ENCODE results near the gene EIF4B.

EIF4B gene

DNA sequence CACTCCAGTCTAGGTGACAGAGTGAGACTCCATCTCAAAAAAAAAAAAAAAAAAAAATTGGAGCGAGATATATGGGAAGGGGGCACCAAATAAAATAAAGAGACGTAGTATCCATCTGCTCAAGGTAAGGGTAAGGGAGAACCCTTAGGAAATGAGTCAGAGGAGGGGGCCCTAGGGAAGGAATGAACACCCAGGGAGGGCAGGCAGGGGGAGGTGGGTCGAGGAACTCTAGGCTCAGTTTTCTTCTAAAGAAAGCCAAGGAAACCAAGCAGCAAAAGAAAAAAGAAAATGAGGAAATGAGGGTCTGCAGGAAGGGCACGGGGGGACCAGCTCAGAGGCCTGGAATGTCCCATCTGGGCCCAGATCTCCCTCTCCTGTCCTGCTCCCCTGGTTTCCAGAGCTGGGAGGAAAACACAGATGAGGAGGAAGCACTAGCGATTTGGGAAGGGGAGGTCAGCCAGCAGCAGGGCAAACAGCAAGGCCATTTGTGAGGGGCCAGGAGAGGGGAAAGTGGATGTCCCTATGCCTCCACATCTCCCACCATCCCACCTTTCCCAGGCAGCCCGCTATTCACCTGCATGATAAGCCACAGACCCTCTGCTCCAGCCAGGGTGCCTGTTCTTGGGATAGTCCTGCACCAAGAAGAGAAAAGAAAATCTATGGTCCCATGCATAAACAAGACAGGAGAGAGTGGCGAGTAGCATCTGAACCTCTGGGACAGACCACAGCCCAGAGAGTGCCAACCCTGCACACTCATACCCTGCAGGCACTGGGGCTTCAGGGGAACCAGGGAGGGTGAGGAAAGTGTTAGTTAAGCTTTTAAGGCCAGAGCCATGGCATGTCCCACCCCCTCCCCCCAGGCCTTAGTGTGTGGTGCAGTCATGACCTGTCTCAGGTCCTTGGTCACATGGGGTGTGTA is 61.1 kb downstream of the EIF4B start:
- in situ Hi-C loops (cut with HindIII; ENCODE audit: low pct_unique_long_range_greater_than_20kb, low sequenced_read_pairs): no loop called here
- no peak for DNase-seq (ENCODE audit: low read depth in 1 of 2, low spot score in 1 of 2)
- TF ChIP-seq JUND (IDR thresholded peaks at IDR 0.05; ENCODE audit: low read depth): no peak

GRCh38 chr12:53067993-53068770 is 61.9 kb downstream of the EIF4B start:
- DNase-seq (ENCODE audit: low read depth in 1 of 2, low spot score in 1 of 2): no peak
- no peak for TF ChIP-seq JUND (IDR thresholded peaks at IDR 0.05; ENCODE audit: low read depth)
- in situ Hi-C loops (cut with HindIII; ENCODE audit: low pct_unique_long_range_greater_than_20kb, low sequenced_read_pairs): no loop called here

GRCh38 chr12:53068811-53069585 is 62.7 kb downstream of the EIF4B start:
- in situ Hi-C loops (cut with HindIII; ENCODE audit: low pct_unique_long_range_greater_than_20kb, low sequenced_read_pairs): no loop called here
- no peak for TF ChIP-seq JUND (IDR thresholded peaks at IDR 0.05; ENCODE audit: low read depth)
- no peak for DNase-seq (ENCODE audit: low read depth in 1 of 2, low spot score in 1 of 2)

GRCh38 chr12:53069621-53070410 is 63.6 kb downstream of the EIF4B start:
- no peak for DNase-seq (ENCODE audit: low read depth in 1 of 2, low spot score in 1 of 2)
- no peak for TF ChIP-seq JUND (IDR thresholded peaks at IDR 0.05; ENCODE audit: low read depth)
- in situ Hi-C loops (cut with HindIII; ENCODE audit: low pct_unique_long_range_greater_than_20kb, low sequenced_read_pairs): no loop called here

DNA sequence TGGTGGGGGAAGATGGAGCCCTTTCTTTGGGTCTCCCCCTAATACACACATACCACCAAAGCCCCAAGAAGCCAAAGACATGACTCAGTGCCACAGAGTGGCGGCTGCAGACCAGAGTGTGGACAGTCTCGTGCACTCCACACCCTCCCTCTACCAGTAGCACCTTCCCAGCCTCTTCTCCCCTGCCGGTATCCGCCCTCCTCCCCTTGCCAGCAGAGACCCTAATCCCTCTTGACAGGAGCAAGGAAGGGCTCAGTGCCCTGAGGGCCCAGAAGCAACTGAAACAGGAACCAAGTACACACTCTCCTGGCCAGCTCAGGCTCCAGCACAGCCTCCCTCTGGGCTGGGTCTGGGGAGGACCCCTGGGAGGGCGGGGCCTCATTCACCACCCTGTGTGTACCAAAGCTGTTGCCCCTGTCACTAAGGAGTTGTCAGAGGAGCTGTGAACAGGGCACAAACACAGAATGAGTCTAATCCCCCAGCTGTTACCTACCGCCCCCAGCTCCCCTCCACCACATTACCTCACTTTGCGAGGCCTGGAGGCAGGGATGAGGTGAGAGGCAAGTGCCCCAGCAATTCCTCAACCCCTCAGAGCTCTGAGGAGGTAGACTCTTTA is 64.7 kb downstream of the EIF4B start:
- DNase-seq (ENCODE audit: low read depth in 1 of 2, low spot score in 1 of 2): no peak
- TF ChIP-seq JUND (IDR thresholded peaks at IDR 0.05; ENCODE audit: low read depth): no peak
- in situ Hi-C loops (cut with HindIII; ENCODE audit: low pct_unique_long_range_greater_than_20kb, low sequenced_read_pairs): no loop called here

GRCh38 chr12:53071591-53072551 is 65.6 kb downstream of the EIF4B start:
- TF ChIP-seq JUND (IDR thresholded peaks at IDR 0.05; ENCODE audit: low read depth): no peak
- no peak for DNase-seq (ENCODE audit: low read depth in 1 of 2, low spot score in 1 of 2)
- in situ Hi-C loops (cut with HindIII; ENCODE audit: low pct_unique_long_range_greater_than_20kb, low sequenced_read_pairs): no loop called here

GRCh38 chr12:53073881-53074280 is 67.6 kb downstream of the EIF4B start:
- DNase-seq (ENCODE audit: low read depth in 1 of 2, low spot score in 1 of 2): peak; percentile 68
- no peak for TF ChIP-seq JUND (IDR thresholded peaks at IDR 0.05; ENCODE audit: low read depth)
- in situ Hi-C loops (cut with HindIII; ENCODE audit: low pct_unique_long_range_greater_than_20kb, low sequenced_read_pairs): no loop called here

DNA sequence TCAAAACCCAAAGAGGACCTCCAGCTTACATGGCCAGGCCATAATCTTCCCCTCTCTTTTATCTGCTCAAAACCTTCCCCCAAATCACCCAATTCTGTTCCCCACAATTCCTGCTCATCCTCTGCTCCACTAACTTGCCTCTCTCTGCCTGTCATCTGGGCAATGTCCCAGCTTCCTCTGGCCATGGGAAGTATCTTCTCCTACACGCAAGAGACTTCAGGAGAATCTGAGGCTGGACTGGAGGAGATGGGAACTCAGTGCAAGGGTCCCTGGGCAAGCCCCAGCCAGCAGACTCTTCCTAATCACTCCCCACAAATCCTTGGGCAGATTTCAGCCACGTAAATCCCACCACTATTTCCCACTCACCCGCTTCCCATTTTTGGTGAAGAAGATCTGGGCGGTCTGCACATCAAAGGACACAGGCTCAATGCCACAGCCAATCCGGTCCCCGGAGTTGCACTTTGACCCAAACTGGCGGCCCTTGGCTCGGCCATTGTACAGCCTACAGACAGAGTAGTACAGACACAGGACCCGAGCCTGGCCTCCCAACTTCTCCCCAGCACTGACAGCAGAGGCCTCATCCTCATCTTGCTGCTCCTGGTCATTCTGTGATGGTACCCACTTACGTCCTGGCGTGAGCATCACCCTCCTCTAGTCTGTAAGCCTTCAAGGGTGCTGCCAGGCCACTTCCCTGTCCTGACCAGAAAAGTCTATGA is 68.2 kb downstream of the EIF4B start:
- TF ChIP-seq JUND (IDR thresholded peaks at IDR 0.05; ENCODE audit: low read depth): no peak
- in situ Hi-C loops (cut with HindIII; ENCODE audit: low pct_unique_long_range_greater_than_20kb, low sequenced_read_pairs): no loop called here
- no peak for DNase-seq (ENCODE audit: low read depth in 1 of 2, low spot score in 1 of 2)

GRCh38 chr12:53074999-53075370 is 68.7 kb downstream of the EIF4B start:
- in situ Hi-C loops (cut with HindIII; ENCODE audit: low pct_unique_long_range_greater_than_20kb, low sequenced_read_pairs): no loop called here
- no peak for TF ChIP-seq JUND (IDR thresholded peaks at IDR 0.05; ENCODE audit: low read depth)
- DNase-seq (ENCODE audit: low read depth in 1 of 2, low spot score in 1 of 2): no peak

DNA sequence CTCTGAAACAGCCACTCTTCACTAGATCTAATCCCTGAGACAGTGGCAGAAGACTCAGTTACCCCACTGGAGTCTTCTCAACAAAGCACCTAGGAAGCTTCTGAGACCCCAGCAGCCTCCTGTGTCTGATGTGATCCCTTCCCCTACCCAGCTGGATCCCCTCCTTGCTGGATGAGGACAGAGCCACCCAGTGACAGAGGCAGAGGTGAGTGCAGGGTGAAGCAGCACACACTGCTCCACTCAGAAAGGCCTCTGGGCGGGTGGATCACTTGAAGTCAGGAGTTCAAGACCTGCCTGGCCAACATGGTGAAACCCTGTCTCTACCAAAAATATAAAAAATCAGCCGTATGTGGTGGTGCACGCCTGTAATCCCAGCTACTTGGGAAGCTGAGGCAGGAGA is 70.2 kb downstream of the EIF4B start:
- TF ChIP-seq JUND (IDR thresholded peaks at IDR 0.05; ENCODE audit: low read depth): no peak
- DNase-seq (ENCODE audit: low read depth in 1 of 2, low spot score in 1 of 2): no peak
- in situ Hi-C loops (cut with HindIII; ENCODE audit: low pct_unique_long_range_greater_than_20kb, low sequenced_read_pairs): no loop called here
